CD14-positive monocyte (primary cell): ENCODE data around the gene NR2F1. TPM values are rescaled to one million over a fixed set of nuclear protein-coding genes. Genes with fewer than 3 reads are reported as not detected.

Source experiments
- DNase-seq, 3 donors: peaks; one replicate each; pipeline ENCODE4 v3.0.0-alpha.2; 2011 to 2022
- H2AFZ ChIP-seq: 2 replicates; pipeline ENCODE4 v1.6.0; 2012; ENCODE audit warnings: mild to moderate bottlenecking, low read depth, low read length, inconsistent platforms; ENCODE audit not compliant: insufficient read depth, poor library complexity, severe bottlenecking
- H3K27ac ChIP-seq, 2 donors: 1 replicate in 1 of 2; 2 replicates in 1 of 2; pipeline ENCODE4 v1.5.1; 2012 to 2013; ENCODE audit warnings: low read length in 2 of 2, control low read depth in 1 of 2, inconsistent platforms in 1 of 2, low read depth in 1 of 2, mild to moderate bottlenecking in 1 of 2
- H3K27me3 ChIP-seq, 2 donors: one replicate each; pipeline versions ENCODE4 v1.6.0 to v1.6.1; 2011 to 2013; ENCODE audit warnings: low read length in 2 of 2; ENCODE audit not compliant: control insufficient read depth in 2 of 2, insufficient read depth in 2 of 2
- H3K36me3 ChIP-seq, 2 donors: replicated peaks in 1 of 2; 1 replicate in 1 of 2; 2 replicates in 1 of 2; pipeline versions ENCODE4 v1.5.1 to v1.6.1; 2012 to 2013; ENCODE audit warnings: low read length in 2 of 2, control low read depth in 1 of 2, inconsistent platforms in 1 of 2, mild to moderate bottlenecking in 1 of 2; ENCODE audit not compliant: insufficient read depth in 2 of 2, control insufficient read depth in 1 of 2
- H3K4me1 ChIP-seq, 2 donors: 1 replicate in 1 of 2; 2 replicates in 1 of 2; pipeline versions ENCODE4 v1.5.1 to v1.6.1; 2012 to 2013; ENCODE audit warnings: low read length in 2 of 2, control low read depth in 1 of 2, inconsistent platforms in 1 of 2, mild to moderate bottlenecking in 1 of 2, moderate library complexity in 1 of 2; ENCODE audit not compliant: insufficient read depth in 2 of 2, control insufficient read depth in 1 of 2
- H3K4me2 ChIP-seq: replicated peaks from 2 replicates; pipeline ENCODE3; 2012; ENCODE audit warnings: low read length, moderate library complexity, mild to moderate bottlenecking; ENCODE audit not compliant: poor library complexity, severe bottlenecking; ENCODE audit errors: extremely low read depth
- H3K4me3 ChIP-seq, 3 experiments: fragments of 200-600 bp in 1 of 3; sonication (generic) in 1 of 3; replicated peaks in 1 of 3; 1 replicate in 2 of 3; 2 replicates in 1 of 3; pipeline ENCODE4 v1.5.1; 2011 to 2013; ENCODE audit warnings: low read length in 3 of 3, mild to moderate bottlenecking in 3 of 3, control low read depth in 2 of 3, low read depth in 2 of 3, inconsistent platforms in 1 of 3, moderate library complexity in 1 of 3
- H3K79me2 ChIP-seq: 2 replicates; pipeline ENCODE4 v1.6.0; 2012; ENCODE audit warnings: mild to moderate bottlenecking, control low read depth, inconsistent platforms, low read length, moderate library complexity; ENCODE audit not compliant: insufficient read depth
- H3K9ac ChIP-seq: 2 replicates; pipeline ENCODE4 v1.6.0; 2017; ENCODE audit warnings: low read length, mild to moderate bottlenecking; ENCODE audit not compliant: insufficient read depth, poor library complexity, severe bottlenecking
- H3K9me3 ChIP-seq, 2 donors: replicated peaks in 1 of 2; 1 replicate in 1 of 2; 2 replicates in 1 of 2; pipeline versions ENCODE4 v1.5.1 to v1.6.1; 2012 to 2013; ENCODE audit warnings: low read length in 2 of 2, control low read depth in 1 of 2; ENCODE audit not compliant: control insufficient read depth in 1 of 2, insufficient read depth in 1 of 2
- H4K20me1 ChIP-seq: 2 replicates; pipeline ENCODE4 v1.6.0; 2012; ENCODE audit warnings: mild to moderate bottlenecking, low read length, control low read depth, moderate library complexity; ENCODE audit not compliant: insufficient read depth
- H3K27ac Mint-ChIP-seq, 7 donors: one replicate each; pipeline ENCODE4 v1.8.0; 2020; ENCODE audit warnings: mild to moderate bottlenecking in 7 of 7, mixed read lengths in 7 of 7, moderate library complexity in 6 of 7, inconsistent platforms in 2 of 7
- H3K27me3 Mint-ChIP-seq, 3 donors: one replicate each; pipeline ENCODE4 v1.8.0; 2021 to 2022; ENCODE audit warnings: low read depth in 3 of 3, mild to moderate bottlenecking in 3 of 3, mixed read lengths in 3 of 3, moderate library complexity in 3 of 3, inconsistent platforms in 1 of 3
- H3K36me3 Mint-ChIP-seq, 2 donors: one replicate each; pipeline ENCODE4 v1.8.0; 2020; ENCODE audit warnings: mixed read lengths in 2 of 2, inconsistent platforms in 1 of 2, mild to moderate bottlenecking in 1 of 2
- H3K4me1 Mint-ChIP-seq: one replicate; pipeline ENCODE4 v1.8.0; 2020; ENCODE audit warnings: mild to moderate bottlenecking, mixed read lengths
- H3K4me3 Mint-ChIP-seq, 2 donors: one replicate each; pipeline ENCODE4 v1.8.0; 2020; ENCODE audit warnings: mild to moderate bottlenecking in 2 of 2, mixed read lengths in 2 of 2, moderate library complexity in 1 of 2
- H3K9me3 Mint-ChIP-seq, 7 donors: one replicate each; pipeline ENCODE4 v1.8.0; 2020 to 2022; ENCODE audit warnings: mixed read lengths in 7 of 7, mild to moderate bottlenecking in 6 of 7, moderate library complexity in 6 of 7, inconsistent platforms in 2 of 7
- CTCF ChIP-seq: fragments of 200-600 bp; IDR thresholded peaks from one replicate; pipeline ENCODE4 v1.8.0; 2022; ENCODE audit warnings: antibody characterized with exemption, mild to moderate bottlenecking
- WGBS: methylation state at CpG from one replicate; pipeline ENCODE4 v1.1.5; 2013; ENCODE audit warnings: missing lambda C conversion rate; ENCODE audit not compliant: insufficient coverage; 5-methylcytosine and 5-hydroxymethylcytosine counted together
- intact Hi-C, 2 donors: fragments of 100-400 bp; cut with micrococcal nuclease; formaldehyde crosslinking; loops; one replicate each; pipeline versions ENCODE4 v1.15.0 to v1.15.1; 2023
- polyA plus RNA-seq, 3 donors: library from polyadenylated mRNA; depleted of rRNA in 1 of 3; unstranded in 2 of 3; stranded (reverse) in 1 of 3; fragments of 300-500 nt in 2 of 3; fragments of >200 nt in 1 of 3; fragmentation: Illumina TruSeq in 2 of 3; gene quantifications; 1 replicate in 2 of 3; 2 replicates in 1 of 3; pipeline ENCODE4 v1.2.3, GENCODE V29; 2012 to 2021

The NR2F1 gene
- polyA plus RNA-seq, 3 donors = not detected

DNA sequence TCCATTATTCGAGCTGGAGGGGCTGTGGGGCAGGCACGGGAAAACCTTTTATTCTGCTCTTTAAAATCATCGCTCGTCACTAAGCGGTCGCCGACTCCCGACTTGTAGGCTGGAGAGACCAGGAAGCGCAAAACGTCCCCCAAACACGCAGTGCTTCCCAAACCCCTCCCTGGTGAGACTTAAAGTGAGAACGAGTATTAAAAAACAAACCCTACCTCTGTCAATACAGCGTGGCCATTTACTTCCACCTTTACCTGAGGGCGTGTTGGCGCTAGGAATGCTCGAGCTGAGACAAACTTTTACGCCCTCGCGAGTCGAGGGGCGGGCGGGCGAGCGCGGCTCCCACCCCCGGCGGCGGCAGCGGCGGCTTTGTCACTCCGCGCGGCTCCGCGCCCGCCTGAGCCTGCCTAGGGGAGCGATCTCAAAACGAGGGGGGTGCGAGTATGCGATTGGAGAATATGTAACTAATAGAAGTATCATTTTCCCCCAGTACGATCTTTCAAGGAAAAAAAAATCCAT is 2.0 kb upstream of the NR2F1 start, which contains the start of gene NR2F1-AS1:
TSS of gene NR2F1-AS1 (minus strand) at position 293 of the 519 bp plus-strand sequence.
- H3K27me3 Mint-ChIP-seq = peaks cover 17 to 57% (median 18%) of the 10 kb centered on the region in 3 donors
- H3K79me2 ChIP-seq = no peaks in the 10 kb centered on the region

DNA sequence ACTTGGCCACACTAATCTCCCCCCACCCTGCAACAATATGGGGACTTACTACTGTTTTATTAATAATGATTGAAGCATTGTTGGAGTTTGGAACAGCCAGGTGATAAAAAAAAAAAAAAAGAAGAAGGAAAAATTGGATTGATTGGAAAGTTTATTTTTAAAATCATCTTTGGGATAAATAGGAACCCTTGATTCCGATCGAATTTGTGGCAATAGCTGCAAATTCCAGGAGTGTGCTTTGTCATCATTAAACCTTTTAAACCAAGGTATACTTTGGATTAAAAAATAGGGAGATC is 907 bp upstream of the NR2F1 start:
- H3K27me3 ChIP-seq = peaks cover 75 to 88% of the 10 kb centered on the region in 2 donors
- Mint-ChIP-seq H3K4me1 (peaks cover 39% of the 10 kb centered on the region), H3K27ac (no peak overlapping the region), H3K36me3 (peaks cover 2 to 9% of the 10 kb centered on the region in 2 donors), H3K27me3 (peaks cover 21 to 57% (median 22%) of the 10 kb centered on the region in 3 donors), H3K4me3 (no peak overlapping the region), H3K9me3 (peaks cover 0 to 27% (median 11%) of the 10 kb centered on the region in 7 donors)
- no peaks in the 10 kb centered on the region for H3K79me2 ChIP-seq
- no peak for TF ChIP-seq CTCF
- H3K9me3 ChIP-seq = peaks cover 0 to 61% of the 10 kb centered on the region in 2 donors
- intact Hi-C loops = loop anchor here (5.0 to 10.0 kb wide), 2 partner anchors 215 to 333 kb away; no protein-coding TSS in a partner anchor
- H2AFZ ChIP-seq = no peak overlapping the region
- peaks cover 37 to 53% of the 10 kb centered on the region in 2 donors for H3K4me1 ChIP-seq
- H3K36me3 ChIP-seq = no peaks in the 10 kb centered on the region
- WGBS = no CpG with 5 or more reads among the region's 2 CpGs
- no peak overlapping the region for H3K9ac ChIP-seq
- no peak overlapping the region for H3K4me3 ChIP-seq
- no peak overlapping the region for H3K27ac ChIP-seq
- no peak for DNase-seq
- no peaks in the 10 kb centered on the region for H4K20me1 ChIP-seq
- no peak overlapping the region for H3K4me2 ChIP-seq

More for the DNA sequence above, 2.0 kb upstream of the NR2F1 start, which contains the start of gene NR2F1-AS1:
- Histone ChIP-seq H3K9me3 (peaks cover 0 to 55% of the 10 kb centered on the region in 2 donors), H4K20me1 (no peaks in the 10 kb centered on the region), H3K27ac (no peak within 1 kb of the TSS), H3K27me3 (peaks cover 75 to 88% of the 10 kb centered on the region in 2 donors), H3K4me1 (peaks cover 37 to 53% of the 10 kb centered on the region in 2 donors), H3K9ac (no peak within 1 kb of the TSS), H3K36me3 (no peaks in the 10 kb centered on the region), H2AFZ (peak within 1 kb of the TSS; percentile 50), H3K4me3 (peak within 1 kb of the TSS in 1 of 3 experiments; percentile 71), H3K4me2 (peak within 1 kb of the TSS; percentile 76)
- H3K4me1 Mint-ChIP-seq = peaks cover 36% of the 10 kb centered on the region
- TF ChIP-seq CTCF = no peak
- H3K36me3 Mint-ChIP-seq = peaks cover 2 to 9% of the 10 kb centered on the region in 2 donors
- H3K4me3 Mint-ChIP-seq = peak within 1 kb of the TSS in 1 of 2 donors; percentile 66
- H3K27ac Mint-ChIP-seq = no peak within 1 kb of the TSS
- H3K9me3 Mint-ChIP-seq = peaks cover 0 to 25% (median 13%) of the 10 kb centered on the region in 7 donors
- intact Hi-C loops = loop anchor here (5.0 to 10.0 kb wide), 2 partner anchors 216 to 334 kb away; no protein-coding TSS in a partner anchor
- no peak for DNase-seq
- WGBS = 3% methylated on average over 27 of the region's 41 CpGs
